Measurements from ENCODE around the gene THSD4. TPM values are rescaled to one million over a fixed set of nuclear protein-coding genes. Genes with fewer than 3 reads are reported as not detected.

The THSD4 gene
- total RNA-seq, 1 experiment from 2014 or later: 0.29 TPM

GRCh38 chr15:71079208-71080044 is 35.8 kb upstream of the THSD4 start:
- intact Hi-C loops (cut with micrococcal nuclease; ENCODE audit: unreplicated experiment): no loop called here
- Histone ChIP-seq H3K4me1 (no peaks in the 10 kb centered on the region), H3K9me3 (no peaks in the 10 kb centered on the region), H3K36me3 (ENCODE audit: control insufficient read depth, insufficient read depth, low read length) (no peaks in the 10 kb centered on the region), H3K4me3 (ENCODE audit: low read depth, low read length) (no peak overlapping the region), H3K27me3 (replicated peaks; ENCODE audit: control insufficient read depth, insufficient read depth, low read length) (no peaks in the 10 kb centered on the region)
- DNase-seq: no peak
- peaks cover 6% of the 10 kb centered on the region for H3K9me3 Mint-ChIP-seq (ENCODE audit: unreplicated experiment)
- no peak overlapping the region for H3K27ac Mint-ChIP-seq (ENCODE audit: unreplicated experiment)
- no TSS peak for BruUV-seq (replicated peaks)
- no peak overlapping the region for H3K4me3 Mint-ChIP-seq (ENCODE audit: unreplicated experiment)
- POLR2A ChIA-PET: no interaction called here
- no peaks in the 10 kb centered on the region for H3K36me3 Mint-ChIP-seq (ENCODE audit: insufficient read depth, unreplicated experiment)
- no peak for TF ChIP-seq CTCF (IDR thresholded peaks at IDR 0.05; ENCODE audit: insufficient read depth in 1 of 2, low read depth in 1 of 2, low read length in 1 of 2, severe bottlenecking in 1 of 2, unreplicated experiment in 1 of 2)
- peaks cover 12% of the 10 kb centered on the region for H3K27me3 Mint-ChIP-seq (ENCODE audit: insufficient read depth, unreplicated experiment)
- H3K4me1 Mint-ChIP-seq (ENCODE audit: low read depth, unreplicated experiment): no peaks in the 10 kb centered on the region
- CTCF ChIA-PET: interaction anchor here (0.7 kb wide), 1 partner anchor 255 kb away, joined by 4 read pairs; no protein-coding TSS in a partner anchor

- no peak overlapping the region for H3K27ac Mint-ChIP-seq (ENCODE audit: unreplicated experiment)
- H3K4me1 Mint-ChIP-seq (ENCODE audit: low read depth, unreplicated experiment): no peaks in the 10 kb centered on the region
- Histone ChIP-seq H3K36me3 (ENCODE audit: control insufficient read depth, insufficient read depth, low read length) (no peaks in the 10 kb centered on the region), H3K9me3 (no peaks in the 10 kb centered on the region), H3K27me3 (replicated peaks; ENCODE audit: control insufficient read depth, insufficient read depth, low read length) (no peaks in the 10 kb centered on the region), H3K4me1 (no peaks in the 10 kb centered on the region), H3K4me3 (ENCODE audit: low read depth, low read length) (no peak overlapping the region)
- no peak for TF ChIP-seq CTCF (IDR thresholded peaks at IDR 0.05; ENCODE audit: insufficient read depth in 1 of 2, low read depth in 1 of 2, low read length in 1 of 2, severe bottlenecking in 1 of 2, unreplicated experiment in 1 of 2)
- ChIA-PET POLR2A (no interaction called here), CTCF (no interaction called here)
- H3K36me3 Mint-ChIP-seq (ENCODE audit: insufficient read depth, unreplicated experiment): no peaks in the 10 kb centered on the region
- no TSS peak for BruUV-seq (replicated peaks)
- no peak for DNase-seq
- intact Hi-C loops (cut with micrococcal nuclease; ENCODE audit: unreplicated experiment): no loop called here
- H3K27me3 Mint-ChIP-seq (ENCODE audit: insufficient read depth, unreplicated experiment): peaks cover 12% of the 10 kb centered on the region
- no peaks in the 10 kb centered on the region for H3K9me3 Mint-ChIP-seq (ENCODE audit: unreplicated experiment)
- H3K4me3 Mint-ChIP-seq (ENCODE audit: unreplicated experiment): no peak overlapping the region
These were observed 35.1 kb upstream of the THSD4 start for GRCh38 chr15:71080166-71080565.

- no TSS peak for BruUV-seq (replicated peaks)
- Mint-ChIP-seq H3K27ac (ENCODE audit: unreplicated experiment) (no peak overlapping the region), H3K4me3 (ENCODE audit: unreplicated experiment) (no peak overlapping the region), H3K9me3 (ENCODE audit: unreplicated experiment) (no peaks in the 10 kb centered on the region), H3K4me1 (ENCODE audit: low read depth, unreplicated experiment) (no peaks in the 10 kb centered on the region), H3K27me3 (ENCODE audit: insufficient read depth, unreplicated experiment) (peaks cover 12% of the 10 kb centered on the region), H3K36me3 (ENCODE audit: insufficient read depth, unreplicated experiment) (no peaks in the 10 kb centered on the region)
- DNase-seq: no peak
- H3K4me3 ChIP-seq (ENCODE audit: low read depth, low read length): no peak overlapping the region
- CTCF ChIA-PET: no interaction called here
- intact Hi-C loops (cut with micrococcal nuclease; ENCODE audit: unreplicated experiment): no loop called here
- POLR2A ChIA-PET: no interaction called here
- TF ChIP-seq CTCF (IDR thresholded peaks at IDR 0.05; ENCODE audit: insufficient read depth in 1 of 2, low read depth in 1 of 2, low read length in 1 of 2, severe bottlenecking in 1 of 2, unreplicated experiment in 1 of 2): no peak
- no peaks in the 10 kb centered on the region for H3K27me3 ChIP-seq (replicated peaks; ENCODE audit: control insufficient read depth, insufficient read depth, low read length)
- no peaks in the 10 kb centered on the region for H3K4me1 ChIP-seq
- no peaks in the 10 kb centered on the region for H3K36me3 ChIP-seq (ENCODE audit: control insufficient read depth, insufficient read depth, low read length)
- no peaks in the 10 kb centered on the region for H3K9me3 ChIP-seq
These were observed 34.6 kb upstream of the THSD4 start for GRCh38 chr15:71080705-71081104.
